SKM-1 treated with dmso at 0.1 percent for 144 hours (cell line): ENCODE measurements around the gene CLDN3.
A peak's percentile ranks its signal among the peaks of the same experiment; 100 is the strongest.
"Not testable (repeated sequence)": the region's sequence is repeated elsewhere in the genome, so short reads cannot be mapped to it uniquely, and the experiment has no call there.

Experiments used
- DNase-seq: peaks from one replicate; lab custom pipeline; 2025; ENCODE audit not compliant: unreplicated experiment; lab: John Stamatoyannopoulos, UW

Gene CLDN3

GRCh38 chr7:73770002-73770859, at the start of gene CLDN3:
Gene CLDN3 (minus strand): TSS chr7:73770270. CDS start chr7:73770049, 221 bp downstream.
- DNase-seq, result no peak

DNA sequence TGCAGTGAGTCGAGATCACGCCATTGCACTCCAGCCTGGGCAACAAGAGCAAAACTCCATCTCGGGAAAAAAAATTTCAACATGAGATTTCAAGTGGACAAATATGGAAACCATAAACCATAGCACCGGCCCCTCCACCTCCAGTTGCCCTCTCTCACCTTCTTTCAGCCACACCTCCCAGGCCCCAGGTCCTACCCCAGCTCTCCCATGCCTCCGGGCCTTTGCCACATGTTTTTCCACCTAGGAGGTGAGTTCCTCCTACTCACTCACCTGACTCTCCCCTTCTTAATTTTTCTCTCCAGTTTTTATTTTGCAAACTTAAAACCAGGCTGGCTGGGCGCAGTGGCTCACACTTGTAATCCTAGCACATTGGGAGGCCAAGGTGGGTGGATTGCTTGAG, 47.1 kb upstream of the CLDN3 start:
- DNase-seq, result no peak

- DNase-seq, result no peak
Observed at GRCh38 chr7:73815436-73815835, 45.4 kb upstream of the CLDN3 start.

DNA sequence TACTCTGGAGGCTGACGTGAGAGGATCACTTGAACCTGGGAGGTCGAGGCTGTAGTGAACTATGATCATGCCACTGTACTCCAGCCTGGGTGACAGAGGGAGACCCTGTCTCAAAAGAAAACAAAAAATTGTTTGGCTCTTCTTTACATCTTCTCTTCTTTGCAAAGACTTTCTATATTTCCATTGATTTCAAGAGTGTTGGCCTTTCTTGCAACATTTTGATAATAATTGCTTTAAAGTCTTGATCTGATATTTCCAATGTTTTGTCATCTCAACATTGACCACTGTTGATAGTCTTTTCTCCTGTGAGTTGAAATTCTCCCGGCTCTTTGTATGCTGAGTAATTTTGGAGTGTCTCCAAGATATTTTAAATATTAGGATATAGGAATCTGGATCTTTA, 42.9 kb upstream of the CLDN3 start:
- no peak for DNase-seq

DNA sequence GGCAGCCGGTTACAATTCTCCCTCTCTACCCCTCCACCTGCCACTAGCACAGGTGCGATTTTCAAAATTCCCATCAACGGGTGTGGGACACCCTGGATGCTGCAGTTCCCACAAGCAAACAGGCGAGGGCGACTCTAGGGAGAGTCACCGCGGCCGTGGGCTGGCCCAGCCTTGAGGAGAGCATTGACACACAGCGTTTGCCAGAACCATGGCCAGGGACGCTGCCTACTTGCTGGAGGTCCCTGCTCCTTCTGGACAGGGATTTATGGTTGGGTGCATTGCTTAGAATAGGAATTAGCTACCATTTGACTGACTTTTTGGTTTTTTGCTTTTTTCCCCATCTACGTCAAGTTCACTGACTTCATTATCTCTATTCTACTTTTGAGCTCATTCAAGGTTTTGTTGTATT, 41.7 kb upstream of the CLDN3 start:
- DNase-seq, result peak; percentile 58

DNA sequence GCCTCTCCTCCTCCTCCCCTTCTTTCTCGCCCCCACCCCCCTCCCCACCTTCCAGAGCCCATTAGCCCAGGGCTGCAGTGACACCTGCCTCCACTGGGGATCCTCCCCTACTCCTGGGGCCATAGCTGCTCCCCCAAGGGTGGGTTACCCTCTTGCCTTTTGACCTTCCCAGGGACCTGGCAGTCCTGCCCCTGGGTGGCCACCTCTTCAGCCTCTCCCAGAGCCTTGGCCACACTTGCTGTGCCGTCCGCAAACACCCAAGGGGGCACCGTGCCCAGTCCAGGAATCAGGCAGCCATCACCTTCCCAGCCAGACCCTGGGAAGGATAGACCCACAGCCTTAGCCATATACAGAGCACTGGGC, 40.9 kb upstream of the CLDN3 start:
- DNase-seq, result no peak

DNA sequence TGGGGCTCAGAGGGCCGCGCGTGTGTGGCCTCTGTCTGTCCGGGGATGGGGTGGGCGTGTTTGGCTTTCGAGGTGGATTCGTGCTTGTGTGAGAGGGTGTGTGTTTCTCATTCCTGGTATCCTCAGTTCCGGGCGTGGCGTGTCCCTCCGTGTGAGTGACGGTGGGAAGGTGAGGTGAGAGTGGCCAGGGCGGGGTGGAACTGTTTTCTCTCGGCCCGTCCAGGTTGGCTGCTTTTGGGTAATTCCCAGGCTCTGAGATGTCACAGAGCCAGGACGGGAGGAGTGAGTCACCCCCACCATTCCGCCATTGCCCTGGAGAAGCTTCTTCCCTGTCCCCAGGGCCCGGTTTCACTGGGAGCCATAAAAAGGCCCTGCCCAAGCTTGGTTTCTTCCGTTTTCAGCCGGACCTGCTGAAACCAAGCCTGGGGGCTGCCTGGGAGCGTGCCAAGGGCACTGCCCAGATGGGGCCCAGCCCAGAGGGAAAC, 39.4 kb upstream of the CLDN3 start:
- no peak for DNase-seq

GRCh38 chr7:73802459-73802858, 32.4 kb upstream of the CLDN3 start:
- no peak for DNase-seq

DNA sequence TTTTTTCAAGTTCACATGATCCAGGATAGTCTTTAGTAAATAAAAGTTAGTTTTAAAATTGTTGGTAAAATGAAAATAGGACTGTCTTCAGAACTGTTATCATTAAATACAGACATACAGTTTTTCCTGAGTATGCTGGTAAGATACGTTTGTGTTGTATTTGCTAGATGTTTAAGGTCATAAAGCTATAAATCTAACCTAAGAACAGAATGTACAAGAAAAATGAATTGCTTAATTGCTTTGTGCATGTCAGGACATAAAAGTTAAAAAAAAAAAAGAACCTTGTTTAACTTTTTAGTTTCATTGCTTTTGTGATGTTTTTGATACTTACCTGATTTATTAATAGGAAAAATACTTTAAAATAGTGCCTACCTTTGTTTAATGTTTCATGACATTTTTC, 31.5 kb upstream of the CLDN3 start:
- DNase-seq, result no peak

- DNase-seq, result no peak
Observed at GRCh38 chr7:73799282-73800141, 29.4 kb upstream of the CLDN3 start.

GRCh38 chr7:73797176-73797575, 27.1 kb upstream of the CLDN3 start:
- DNase-seq, result not testable (repeated sequence)

- not testable (repeated sequence) for DNase-seq
Observed at GRCh38 chr7:73796656-73797055, 26.6 kb upstream of the CLDN3 start.

DNA sequence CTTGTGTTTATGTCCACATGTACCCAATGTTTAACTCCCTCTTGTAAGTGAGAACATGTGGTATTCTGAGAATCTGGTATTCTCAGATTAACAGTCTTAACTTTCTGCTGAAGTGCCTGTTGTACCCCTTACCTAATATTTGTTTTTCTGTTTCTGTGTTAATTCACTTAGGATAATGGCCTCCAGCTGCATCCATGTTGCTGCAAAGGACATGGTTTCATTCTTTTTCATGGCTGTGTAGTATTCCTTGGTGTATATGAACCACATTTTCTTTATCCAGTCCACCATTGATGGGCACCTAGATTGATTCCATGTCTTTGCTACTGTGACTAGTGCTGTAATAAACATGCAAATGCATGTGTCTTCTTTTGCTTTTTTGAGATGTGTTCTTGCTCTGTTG, 25.1 kb upstream of the CLDN3 start:
- DNase-seq, result not testable (repeated sequence)

GRCh38 chr7:73791170-73791690, 21.2 kb upstream of the CLDN3 start:
- DNase-seq, result not testable (repeated sequence)

DNA sequence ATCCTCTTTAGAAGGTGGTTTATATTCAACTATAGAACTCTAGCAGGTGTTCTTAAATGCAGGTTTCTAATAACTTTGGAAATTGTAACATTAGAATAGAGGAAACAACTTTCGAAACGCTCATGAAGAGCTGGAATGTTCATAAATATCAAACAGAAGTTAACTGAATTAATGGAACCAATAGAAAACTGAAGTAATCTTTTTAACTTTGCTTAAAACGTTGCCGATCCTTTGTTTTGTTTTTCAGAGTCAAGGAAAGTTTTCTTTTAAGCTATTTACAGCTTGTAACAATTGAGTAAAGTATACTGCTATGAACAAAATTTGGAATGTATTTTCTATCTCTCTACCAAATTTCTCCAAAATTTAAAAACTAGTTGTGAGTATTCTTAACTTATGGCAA, 19.0 kb upstream of the CLDN3 start:
- no peak for DNase-seq

DNA sequence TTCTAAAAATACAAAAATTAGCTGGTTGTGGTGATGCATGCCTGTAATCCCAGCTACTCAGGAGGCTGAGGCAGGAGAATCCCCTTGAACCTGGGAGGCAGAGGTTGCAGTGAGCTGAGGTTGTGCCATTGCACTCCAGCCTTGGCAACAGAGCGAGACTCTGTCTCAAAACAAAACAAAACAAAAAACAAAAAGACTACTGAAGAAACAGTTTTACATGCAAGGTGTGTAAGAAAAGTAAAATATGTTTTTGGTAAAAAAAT, 17.6 kb upstream of the CLDN3 start:
- DNase-seq, result not testable (repeated sequence)

- no peak for DNase-seq
Observed at GRCh38 chr7:73786588-73786987, 16.5 kb upstream of the CLDN3 start.

- DNase-seq, result no peak
Observed at GRCh38 chr7:73779517-73779916, 9.4 kb upstream of the CLDN3 start.

GRCh38 chr7:73778801-73779389, 8.8 kb upstream of the CLDN3 start:
- DNase-seq, result no peak

DNA sequence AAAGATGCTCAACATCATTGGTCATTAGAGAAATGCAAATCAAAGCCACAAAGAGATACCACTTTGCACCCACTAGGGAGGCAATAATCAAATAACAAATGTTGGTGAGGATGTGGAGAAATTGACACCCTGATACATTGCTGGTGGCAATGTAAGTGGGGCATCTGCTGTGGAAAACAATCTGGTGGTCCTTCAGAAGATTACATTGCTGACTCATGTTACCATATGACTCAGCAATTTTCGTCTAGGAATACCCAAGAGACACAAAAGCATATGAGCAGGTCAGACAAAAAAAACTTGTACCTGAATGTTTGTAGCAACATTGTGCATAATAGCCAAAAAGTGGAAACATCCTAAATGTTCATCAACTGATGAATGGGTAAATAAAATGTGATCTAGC, 4.9 kb upstream of the CLDN3 start:
- DNase-seq, result no peak

- no peak for DNase-seq
Observed at GRCh38 chr7:73773700-73774517, 3.8 kb upstream of the CLDN3 start.
